ENCODE results near the gene LCN15. TPM values are rescaled to one million over a fixed set of nuclear protein-coding genes. Genes with fewer than 3 reads are reported as not detected.

The LCN15 gene
- total RNA-seq, 1 experiment from 2014 or later: not detected

DNA sequence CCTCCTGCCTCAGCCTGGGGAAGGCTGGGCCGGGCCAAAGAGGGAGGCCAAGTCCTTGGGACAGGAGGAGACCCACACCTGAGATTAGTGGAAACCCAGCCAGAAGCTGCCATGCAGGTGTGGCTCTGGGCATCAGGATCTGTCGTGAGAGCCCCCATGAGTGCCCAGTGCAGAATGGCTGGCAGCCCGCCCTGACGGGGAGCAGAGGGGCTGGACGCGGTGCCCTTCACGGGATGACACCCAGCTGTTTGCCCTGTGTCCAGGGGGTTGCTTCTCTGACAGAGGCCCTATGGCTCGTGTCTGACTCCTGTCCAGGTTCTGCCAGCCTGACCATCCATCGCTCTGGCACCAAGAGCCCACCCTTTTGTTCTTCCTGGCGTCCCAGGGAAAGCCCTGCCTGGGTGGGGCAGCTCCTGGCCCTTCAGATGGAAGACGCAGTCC lies 43.4 kb downstream of the LCN15 start:
- Histone ChIP-seq H3F3A (ENCODE audit: low read length, unreplicated experiment) (peaks cover 11% of the 10 kb centered on the region), H3K27ac (ENCODE audit: low read length) (no peak overlapping the region), H4K20me1 (ENCODE audit: low read length) (peaks cover 35% of the 10 kb centered on the region), H3K4me2 (ENCODE audit: low read length) (no peak overlapping the region), H3K9me2 (replicated peaks; ENCODE audit: low read length) (no peaks in the 10 kb centered on the region), H3K79me2 (ENCODE audit: low read length) (peaks cover 23% of the 10 kb centered on the region), H3K27me3 (ENCODE audit: low read length) (no peaks in the 10 kb centered on the region), H3K4me3 (ENCODE audit: low read length) (no peak overlapping the region), H3K9ac (ENCODE audit: low read length) (no peak overlapping the region), H3K36me3 (ENCODE audit: low read depth, low read length) (peaks cover 23% of the 10 kb centered on the region; the same call in 1 of the 2 replicates), H2AFZ (ENCODE audit: low read length) (no peak overlapping the region), H3K9me3 (ENCODE audit: low read length) (no peaks in the 10 kb centered on the region), H3K4me1 (ENCODE audit: insufficient read depth, low read length) (peaks cover 7% of the 10 kb centered on the region)
- ChIA-PET CTCF (no interaction called here), POLR2A (ENCODE audit: unreplicated experiment) (no interaction called here)
- intact Hi-C loops (cut with micrococcal nuclease): no loop called here
- TF ChIP-seq EZH2 (IDR thresholded peaks at IDR 0.05; ENCODE audit: low read length, unreplicated experiment): no peak
- TF ChIP-seq, protein P1, sequence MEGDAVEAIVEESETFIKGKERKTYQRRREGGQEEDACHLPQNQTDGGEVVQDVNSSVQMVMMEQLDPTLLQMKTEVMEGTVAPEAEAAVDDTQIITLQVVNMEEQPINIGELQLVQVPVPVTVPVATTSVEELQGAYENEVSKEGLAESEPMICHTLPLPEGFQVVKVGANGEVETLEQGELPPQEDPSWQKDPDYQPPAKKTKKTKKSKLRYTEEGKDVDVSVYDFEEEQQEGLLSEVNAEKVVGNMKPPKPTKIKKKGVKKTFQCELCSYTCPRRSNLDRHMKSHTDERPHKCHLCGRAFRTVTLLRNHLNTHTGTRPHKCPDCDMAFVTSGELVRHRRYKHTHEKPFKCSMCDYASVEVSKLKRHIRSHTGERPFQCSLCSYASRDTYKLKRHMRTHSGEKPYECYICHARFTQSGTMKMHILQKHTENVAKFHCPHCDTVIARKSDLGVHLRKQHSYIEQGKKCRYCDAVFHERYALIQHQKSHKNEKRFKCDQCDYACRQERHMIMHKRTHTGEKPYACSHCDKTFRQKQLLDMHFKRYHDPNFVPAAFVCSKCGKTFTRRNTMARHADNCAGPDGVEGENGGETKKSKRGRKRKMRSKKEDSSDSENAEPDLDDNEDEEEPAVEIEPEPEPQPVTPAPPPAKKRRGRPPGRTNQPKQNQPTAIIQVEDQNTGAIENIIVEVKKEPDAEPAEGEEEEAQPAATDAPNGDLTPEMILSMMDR (conservative IDR thresholded peaks at IDR 0.05; ENCODE audit: low read depth, low read length): no peak
- no peak for TF ChIP-seq EZH2phosphoT487 (IDR thresholded peaks at IDR 0.05; ENCODE audit: borderline replicate concordance, low read length)
- DNase-seq (no peak), ATAC-seq (no peak)
- no TSS peak for BruUV-seq (replicated peaks)

- peaks cover 2% of the 10 kb centered on the region for H3K4me1 ChIP-seq (ENCODE audit: insufficient read depth, low read length)
- H3K9ac ChIP-seq (ENCODE audit: low read length): no peak overlapping the region
- peaks cover 18% of the 10 kb centered on the region for H3K79me2 ChIP-seq (ENCODE audit: low read length)
- H3K9me3 ChIP-seq (ENCODE audit: low read length): no peaks in the 10 kb centered on the region
- TF ChIP-seq, protein P1 (conservative IDR thresholded peaks at IDR 0.05; ENCODE audit: low read depth, low read length): no peak
- TF ChIP-seq EZH2 (IDR thresholded peaks at IDR 0.05; ENCODE audit: low read length, unreplicated experiment) (no peak), EZH2phosphoT487 (IDR thresholded peaks at IDR 0.05; ENCODE audit: borderline replicate concordance, low read length) (no peak)
- no peak overlapping the region for H3K27ac ChIP-seq (ENCODE audit: low read length)
- no peaks in the 10 kb centered on the region for H3K27me3 ChIP-seq (ENCODE audit: low read length)
- no peak overlapping the region for H3K4me3 ChIP-seq (ENCODE audit: low read length)
- peaks cover 10% of the 10 kb centered on the region for H3F3A ChIP-seq (ENCODE audit: low read length, unreplicated experiment)
- CTCF ChIA-PET: no interaction called here
- peaks cover 30% of the 10 kb centered on the region for H4K20me1 ChIP-seq (ENCODE audit: low read length)
- POLR2A ChIA-PET (ENCODE audit: unreplicated experiment): no interaction called here
- DNase-seq (no peak), ATAC-seq (no peak)
- no peaks in the 10 kb centered on the region for H3K9me2 ChIP-seq (replicated peaks; ENCODE audit: low read length)
- H3K36me3 ChIP-seq (ENCODE audit: low read depth, low read length): peaks cover 18% of the 10 kb centered on the region; the same call in 1 of the 2 replicates
- H3K4me2 ChIP-seq (ENCODE audit: low read length): no peak overlapping the region
- H2AFZ ChIP-seq (ENCODE audit: low read length): no peak overlapping the region
- no TSS peak for BruUV-seq (replicated peaks)
- intact Hi-C loops (cut with micrococcal nuclease): no loop called here
These were observed 43.9 kb downstream of the LCN15 start for GRCh38 chr9:136720251-136720897.

DNA sequence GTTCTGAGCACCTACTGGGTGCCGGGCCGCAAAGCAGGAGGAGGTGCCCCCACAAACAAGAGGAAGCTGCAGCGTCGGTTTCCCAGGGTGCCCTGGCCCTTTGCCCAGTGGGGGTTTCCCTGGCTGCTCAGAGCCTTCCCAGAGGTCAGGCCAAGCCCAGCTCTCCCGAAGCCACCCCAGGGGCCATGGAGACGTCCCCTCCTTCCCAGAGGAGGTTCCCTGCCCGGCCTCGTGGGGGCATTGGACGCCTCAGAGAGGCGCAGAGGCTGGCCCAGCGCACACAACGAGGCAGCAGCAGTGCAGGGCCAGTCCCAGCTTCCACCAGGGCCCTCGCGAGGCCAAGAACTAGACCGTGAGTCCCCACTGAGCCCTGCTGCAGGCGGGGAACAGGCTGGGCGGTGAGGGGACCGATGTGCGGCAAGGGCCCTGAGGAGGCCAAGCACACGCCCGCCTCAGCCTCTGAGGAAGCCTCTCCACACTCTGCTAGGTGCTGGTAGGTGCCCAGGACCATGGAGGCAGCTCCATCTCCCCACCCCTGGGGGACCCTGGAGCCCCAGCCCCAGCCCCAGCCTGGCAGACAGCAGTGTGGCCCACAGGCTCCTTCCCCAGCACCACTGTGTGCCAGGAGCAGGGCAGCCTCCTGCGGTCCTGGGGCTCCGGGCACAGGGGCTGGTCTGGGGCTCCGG lies 45.0 kb downstream of the LCN15 start:
- DNase-seq (no peak), ATAC-seq (no peak)
- Histone ChIP-seq H4K20me1 (ENCODE audit: low read length) (peaks cover 21% of the 10 kb centered on the region; the same call in 1 of the 2 replicates), H3K4me2 (ENCODE audit: low read length) (no peak overlapping the region), H3K79me2 (ENCODE audit: low read length) (peaks cover 7% of the 10 kb centered on the region; the same call in 1 of the 2 replicates), H3F3A (ENCODE audit: low read length, unreplicated experiment) (peaks cover 7% of the 10 kb centered on the region), H3K27me3 (ENCODE audit: low read length) (no peaks in the 10 kb centered on the region), H3K4me3 (ENCODE audit: low read length) (no peak overlapping the region), H3K9me2 (replicated peaks; ENCODE audit: low read length) (no peaks in the 10 kb centered on the region), H3K27ac (ENCODE audit: low read length) (no peak overlapping the region), H3K9me3 (ENCODE audit: low read length) (no peaks in the 10 kb centered on the region), H3K36me3 (ENCODE audit: low read depth, low read length) (peaks cover 9% of the 10 kb centered on the region; the same call in 1 of the 2 replicates), H3K4me1 (ENCODE audit: insufficient read depth, low read length) (no peaks in the 10 kb centered on the region), H2AFZ (ENCODE audit: low read length) (no peak overlapping the region), H3K9ac (ENCODE audit: low read length) (no peak overlapping the region)
- ChIA-PET POLR2A (ENCODE audit: unreplicated experiment) (interaction anchor here (0.6 kb wide), 1 partner anchor 503 kb away, joined by 3 read pairs; no protein-coding TSS in a partner anchor), CTCF (no interaction called here)
- intact Hi-C loops (cut with micrococcal nuclease): no loop called here
- TF ChIP-seq EZH2 (IDR thresholded peaks at IDR 0.05; ENCODE audit: low read length, unreplicated experiment): no peak
- TF ChIP-seq EZH2phosphoT487 (IDR thresholded peaks at IDR 0.05; ENCODE audit: borderline replicate concordance, low read length): no peak
- TF ChIP-seq, protein P1 (conservative IDR thresholded peaks at IDR 0.05; ENCODE audit: low read depth, low read length): no peak
- BruUV-seq (replicated peaks): no TSS peak

All from PC-3 (cell line).